Trophoblast cell (in vitro differentiated cells and primary cell): Measurements from ENCODE around the gene NELFE.

Experiments used
- DNase-seq, 2 donors: peaks; one replicate each; pipeline ENCODE4 v3.0.0-alpha.2; 2016
- H2AFZ ChIP-seq: 2 replicates; pipeline ENCODE4 v1.6.1; 2013; ENCODE audit warnings: low read length, moderate library complexity, mild to moderate bottlenecking; ENCODE audit not compliant: insufficient read depth, poor library complexity
- H2AK5ac ChIP-seq: 2 replicates; pipeline ENCODE4 v1.6.1; 2013; ENCODE audit warnings: mild to moderate bottlenecking, low read length
- H2BK120ac ChIP-seq: 2 replicates; pipeline ENCODE4 v1.6.1; 2013; ENCODE audit warnings: low read length, mild to moderate bottlenecking, moderate library complexity; ENCODE audit not compliant: insufficient read depth, poor library complexity
- H2BK12ac ChIP-seq: 2 replicates; pipeline ENCODE4 v1.6.1; 2013; ENCODE audit warnings: mild to moderate bottlenecking, low read length, moderate library complexity
- H2BK5ac ChIP-seq: 2 replicates; pipeline ENCODE4 v1.6.1; 2013; ENCODE audit warnings: low read length, low read depth, moderate library complexity, mild to moderate bottlenecking; ENCODE audit not compliant: poor library complexity
- H3K14ac ChIP-seq: 2 replicates; pipeline ENCODE4 v1.6.1; 2013; ENCODE audit warnings: mild to moderate bottlenecking, low read length
- H3K18ac ChIP-seq: 2 replicates; pipeline ENCODE4 v1.6.1; 2013; ENCODE audit warnings: mild to moderate bottlenecking, low read length
- H3K23ac ChIP-seq: 2 replicates; pipeline ENCODE4 v1.6.1; 2013; ENCODE audit warnings: low read length
- H3K27ac ChIP-seq: 2 replicates; pipeline ENCODE4 v1.5.1; 2013; ENCODE audit warnings: low read depth, mild to moderate bottlenecking, inconsistent platforms, low read length, moderate library complexity
- H3K27me3 ChIP-seq: 2 replicates; pipeline ENCODE4 v1.6.1; 2013; ENCODE audit warnings: inconsistent platforms, mild to moderate bottlenecking, low read length, moderate library complexity; ENCODE audit not compliant: insufficient read depth
- H3K36me3 ChIP-seq, 2 experiments: 1 replicate in 1 of 2; 2 replicates in 1 of 2; pipeline ENCODE4 v1.6.1; 2013; ENCODE audit warnings: low read length in 2 of 2, mild to moderate bottlenecking in 2 of 2, moderate library complexity in 1 of 2; ENCODE audit not compliant: insufficient read depth in 2 of 2, control insufficient read depth in 1 of 2
- H3K4ac ChIP-seq: 2 replicates; pipeline ENCODE4 v1.6.1; 2013; ENCODE audit warnings: low read depth, mild to moderate bottlenecking, low read length, moderate library complexity
- H3K4me1 ChIP-seq, 2 experiments: 1 replicate in 1 of 2; 2 replicates in 1 of 2; pipeline ENCODE4 v1.6.1; 2013; ENCODE audit warnings: low read length in 2 of 2, mild to moderate bottlenecking in 2 of 2, moderate library complexity in 1 of 2; ENCODE audit not compliant: insufficient read depth in 2 of 2, control insufficient read depth in 1 of 2
- H3K4me2 ChIP-seq: 2 replicates; pipeline ENCODE4 v1.6.1; 2013; ENCODE audit warnings: inconsistent platforms, mild to moderate bottlenecking, low read length, moderate library complexity
- H3K4me3 ChIP-seq: 2 replicates; pipeline ENCODE4 v1.5.1; 2013; ENCODE audit warnings: mild to moderate bottlenecking, low read depth, low read length, inconsistent platforms
- H3K79me1 ChIP-seq: one replicate; pipeline ENCODE4 v1.6.1; 2013; ENCODE audit warnings: low read length
- H3K79me2 ChIP-seq: 2 replicates; pipeline ENCODE4 v1.6.1; 2013; ENCODE audit warnings: low read length, mild to moderate bottlenecking; ENCODE audit not compliant: control insufficient read depth, insufficient read depth, poor library complexity
- H3K9ac ChIP-seq: 2 replicates; pipeline ENCODE4 v1.6.1; 2013; ENCODE audit warnings: mild to moderate bottlenecking, low read length
- H3K9me3 ChIP-seq: 2 replicates; pipeline ENCODE4 v1.6.1; 2013; ENCODE audit warnings: low read depth, mild to moderate bottlenecking, control low read depth, inconsistent platforms, low read length; ENCODE audit not compliant: insufficient read depth
- H4K12ac ChIP-seq: 2 replicates; pipeline ENCODE4 v1.6.1; 2013; ENCODE audit warnings: low read depth, mild to moderate bottlenecking, low read length, moderate library complexity
- H4K8ac ChIP-seq: 2 replicates; pipeline ENCODE4 v1.6.1; 2013; ENCODE audit warnings: low read depth, mild to moderate bottlenecking, low read length, moderate library complexity
- H4K91ac ChIP-seq: one replicate; pipeline ENCODE4 v1.6.1; 2013; ENCODE audit warnings: low read depth, mild to moderate bottlenecking, low read length, moderate library complexity
- WGBS: extraction: QIAGEN DNeasy Blood & Tissue Kit; methylation state at CpG from one replicate; pipeline ENCODE4 v1.1.7; 2013; ENCODE audit warnings: missing lambda C conversion rate; ENCODE audit not compliant: insufficient read length, insufficient coverage; ENCODE audit errors: extremely low coverage; 5-methylcytosine and 5-hydroxymethylcytosine counted together

Gene NELFE

DNA sequence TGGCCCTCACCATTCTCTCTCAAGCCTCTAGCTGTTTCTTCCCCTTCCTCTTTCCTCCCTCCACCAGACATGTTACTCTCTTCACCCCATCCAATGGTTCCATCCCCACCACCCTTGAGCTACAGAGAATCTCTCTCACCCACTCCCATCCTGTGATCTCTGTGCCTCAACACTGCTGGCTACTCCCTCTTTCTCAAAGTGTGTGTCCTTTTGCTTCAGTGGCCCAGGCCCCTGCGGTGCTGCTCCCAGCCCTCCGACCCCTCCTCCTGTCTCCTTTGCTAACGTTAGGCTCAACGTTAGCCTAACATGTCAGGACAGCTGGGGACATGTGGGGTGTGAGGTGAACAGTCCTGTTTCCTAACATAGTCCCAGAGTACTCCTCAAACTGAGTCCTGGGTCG, 5.9 kb downstream of the NELFE start:
- WGBS: no CpG with 5 or more reads among the region's 5 CpGs

DNA sequence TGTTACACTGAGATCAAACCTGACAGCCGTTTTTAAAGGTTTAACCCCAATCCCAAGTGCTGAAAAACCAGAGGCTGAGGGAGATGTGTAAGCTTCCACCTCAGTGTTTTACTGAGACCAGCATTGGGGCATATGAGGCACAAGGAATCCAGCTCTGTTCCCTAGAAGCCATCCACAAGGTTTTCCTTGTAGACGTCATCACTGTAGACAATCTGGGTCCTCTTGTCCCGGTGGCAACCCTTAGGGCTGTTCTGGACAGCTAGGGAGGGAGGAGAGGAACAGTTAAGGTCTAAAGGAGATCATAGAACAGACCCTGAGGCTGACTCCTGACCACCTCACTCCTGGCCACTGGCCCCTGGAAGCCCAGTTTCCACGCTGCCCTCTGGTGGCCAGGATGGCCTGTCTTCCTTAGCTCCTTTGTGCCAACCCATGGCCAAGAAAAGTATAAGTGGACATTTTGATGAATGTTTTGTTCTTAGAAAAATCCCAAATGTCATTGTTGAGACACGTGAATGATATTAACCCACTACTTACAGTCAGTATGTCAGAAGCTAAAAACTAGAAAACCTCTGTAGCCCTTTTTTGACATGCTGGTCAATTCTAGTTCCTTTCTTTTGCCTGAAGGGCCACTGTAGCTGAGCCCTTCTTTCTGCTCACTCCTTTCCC, 6.5 kb downstream of the NELFE start:
- Histone ChIP-seq H3K4me3 (no peak overlapping the region), H2BK5ac (no peak overlapping the region), H3K18ac (no peak overlapping the region), H3K4me2 (no peak overlapping the region), H4K91ac (no peak overlapping the region), H3K14ac (no peak overlapping the region), H2AFZ (no peak overlapping the region), H4K8ac (no peak overlapping the region), H3K36me3 (peaks cover 36 to 52% of the 10 kb centered on the region in 2 experiments), H2BK120ac (no peak overlapping the region), H4K12ac (no peak overlapping the region), H3K4ac (no peak overlapping the region), H3K27ac (no peak overlapping the region), H2AK5ac (no peak overlapping the region), H3K9ac (no peak overlapping the region), H3K9me3 (peaks cover 2% of the 10 kb centered on the region), H3K23ac (no peak overlapping the region), H3K79me2 (no peaks in the 10 kb centered on the region), H3K79me1 (peaks cover 4% of the 10 kb centered on the region), H2BK12ac (no peak overlapping the region), H3K4me1 (peaks cover 0 to 2% of the 10 kb centered on the region in 2 experiments), H3K27me3 (no peaks in the 10 kb centered on the region)
- DNase-seq: peak; percentile 60 to 84
- WGBS: no CpG with 5 or more reads among the region's 5 CpGs

More for the DNA sequence above, 5.9 kb downstream of the NELFE start:
- Histone ChIP-seq H3K4me1 (no peaks in the 10 kb centered on the region), H4K91ac (no peak overlapping the region), H2BK12ac (no peak overlapping the region), H3K23ac (no peak overlapping the region), H2AK5ac (no peak overlapping the region), H3K27ac (no peak overlapping the region), H2BK5ac (no peak overlapping the region), H4K8ac (no peak overlapping the region), H3K36me3 (peaks cover 36 to 52% of the 10 kb centered on the region in 2 experiments), H3K79me2 (no peaks in the 10 kb centered on the region), H3K4me2 (no peak overlapping the region), H2BK120ac (no peak overlapping the region), H3K79me1 (no peaks in the 10 kb centered on the region), H2AFZ (no peak overlapping the region), H3K27me3 (no peaks in the 10 kb centered on the region), H3K14ac (no peak overlapping the region), H4K12ac (no peak overlapping the region), H3K4ac (no peak overlapping the region), H3K9me3 (no peaks in the 10 kb centered on the region), H3K9ac (no peak overlapping the region), H3K4me3 (no peak overlapping the region), H3K18ac (no peak overlapping the region)
- no peak for DNase-seq

DNA sequence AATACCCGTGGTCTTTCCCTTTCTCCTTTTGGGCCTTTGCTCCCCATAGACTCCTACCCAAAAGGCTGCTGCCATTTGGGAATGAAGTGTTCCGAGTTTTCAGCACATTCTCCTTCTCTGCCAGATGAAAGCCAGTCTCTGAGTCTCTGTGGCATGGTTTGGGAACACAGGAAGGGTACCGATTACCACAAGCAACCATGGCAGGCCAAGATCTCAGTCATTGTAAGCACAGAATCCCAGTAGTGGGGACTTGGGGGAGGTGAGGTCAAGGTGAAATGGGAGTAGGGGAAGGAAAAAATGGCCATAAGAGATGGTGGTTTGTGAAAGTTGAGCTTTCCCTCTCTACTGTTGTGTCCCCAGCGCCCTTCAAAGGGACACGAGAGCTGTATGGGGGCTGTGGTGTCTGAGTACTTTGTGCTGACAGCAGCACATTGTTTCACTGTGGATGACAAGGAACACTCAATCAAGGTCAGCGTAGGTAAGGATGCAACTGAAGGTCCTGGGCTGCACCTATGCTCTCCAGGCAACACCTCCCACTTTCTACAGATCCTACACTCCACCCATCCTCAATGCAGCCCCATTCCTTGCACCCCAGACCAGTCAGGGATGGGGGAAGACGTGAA, 8.7 kb downstream of the NELFE start:
- Histone ChIP-seq H3K27ac (no peak overlapping the region), H2AK5ac (no peak overlapping the region), H3K4me3 (no peak overlapping the region), H2BK120ac (no peak overlapping the region), H3K18ac (no peak overlapping the region), H4K91ac (no peak overlapping the region), H2AFZ (no peak overlapping the region), H3K36me3 (peaks cover 23 to 42% of the 10 kb centered on the region in 2 experiments), H3K79me1 (peaks cover 4% of the 10 kb centered on the region), H3K27me3 (no peaks in the 10 kb centered on the region), H3K4ac (no peak overlapping the region), H3K9me3 (peaks cover 2% of the 10 kb centered on the region), H3K79me2 (no peaks in the 10 kb centered on the region), H3K9ac (no peak overlapping the region), H3K23ac (no peak overlapping the region), H3K4me2 (no peak overlapping the region), H3K14ac (no peak overlapping the region), H4K12ac (no peak overlapping the region), H3K4me1 (peaks cover 0 to 2% of the 10 kb centered on the region in 2 experiments), H4K8ac (no peak overlapping the region), H2BK5ac (no peak overlapping the region), H2BK12ac (no peak overlapping the region)
- no CpG with 5 or more reads among the region's 7 CpGs for WGBS
- no peak for DNase-seq

DNA sequence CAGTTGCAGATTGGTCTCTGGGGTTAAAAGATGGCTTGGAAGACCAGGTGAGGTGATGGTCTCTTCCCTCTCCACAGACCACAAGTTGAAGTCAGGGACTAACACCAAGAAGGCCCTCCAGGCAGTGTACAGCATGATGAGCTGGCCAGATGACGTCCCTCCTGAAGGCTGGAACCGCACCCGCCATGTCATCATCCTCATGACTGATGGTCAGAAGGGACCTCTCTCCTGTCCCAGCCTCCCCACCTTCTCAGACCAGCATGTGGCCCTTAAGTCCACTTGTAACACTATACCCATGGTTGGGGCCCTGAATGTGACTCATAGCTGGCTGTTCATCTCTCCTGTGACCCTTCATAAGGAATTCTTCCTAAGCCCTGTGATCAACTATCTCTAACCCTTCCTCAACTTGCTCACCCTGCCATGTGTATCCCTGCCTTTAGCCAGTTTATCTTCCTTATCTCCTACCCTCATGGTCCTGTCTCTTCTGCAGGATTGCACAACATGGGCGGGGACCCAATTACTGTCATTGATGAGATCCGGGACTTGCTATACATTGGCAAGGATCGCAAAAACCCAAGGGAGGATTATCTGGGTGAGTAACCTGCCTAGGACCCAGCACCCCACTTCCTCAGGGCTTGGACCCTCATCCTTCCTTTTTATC, 9.9 kb downstream of the NELFE start:
- H4K91ac ChIP-seq: no peak overlapping the region
- no peak overlapping the region for H3K27ac ChIP-seq
- no CpG with 5 or more reads among the region's 6 CpGs for WGBS
- peak; percentile 93 to 99 for DNase-seq
- H3K4me3 ChIP-seq: no peak overlapping the region
- H3K4ac ChIP-seq: no peak overlapping the region
- H3K14ac ChIP-seq: no peak overlapping the region
- peaks cover 15 to 31% of the 10 kb centered on the region in 2 experiments for H3K36me3 ChIP-seq
- H2BK120ac ChIP-seq: no peak overlapping the region
- no peak overlapping the region for H3K18ac ChIP-seq
- peaks cover 2% of the 10 kb centered on the region for H3K9me3 ChIP-seq
- no peak overlapping the region for H4K8ac ChIP-seq
- no peak overlapping the region for H3K23ac ChIP-seq
- no peak overlapping the region for H2AK5ac ChIP-seq
- no peaks in the 10 kb centered on the region for H3K79me2 ChIP-seq
- no peak overlapping the region for H3K4me2 ChIP-seq
- peaks cover 4% of the 10 kb centered on the region for H3K79me1 ChIP-seq
- no peak overlapping the region for H4K12ac ChIP-seq
- H3K27me3 ChIP-seq: no peaks in the 10 kb centered on the region
- no peak overlapping the region for H2BK12ac ChIP-seq
- H3K9ac ChIP-seq: no peak overlapping the region
- H3K4me1 ChIP-seq: peaks cover 0 to 2% of the 10 kb centered on the region in 2 experiments
- no peak overlapping the region for H2BK5ac ChIP-seq
- H2AFZ ChIP-seq: no peak overlapping the region
